RWPE2 (cell line): Measurements from ENCODE around the gene HOXA10.

Experiments
- ATAC-seq: fragments of 200-7000 bp; cut with Tn5 transposase; 3 replicates; pipeline ENCODE4 v1.9.1; 2021; ENCODE audit warnings: low read depth
- DNase-seq: peaks from one replicate; pipeline ENCODE4 v3.0.0-alpha.2; 2020; ENCODE audit warnings: low spot score
- H3K27ac ChIP-seq: fragments of 450-650 bp; 2 replicates; pipeline ENCODE4 v1.5.1; 2017; ENCODE audit warnings: mild to moderate bottlenecking; ENCODE audit not compliant: poor library complexity, severe bottlenecking
- H3K27me3 ChIP-seq: fragments of 250-450 bp; sonication (Bioruptor Pico); 2 replicates; pipeline ENCODE4 v1.5.1; 2021; ENCODE audit warnings: mild to moderate bottlenecking, moderate library complexity; ENCODE audit not compliant: insufficient read depth, poor library complexity, severe bottlenecking
- H3K36me3 ChIP-seq: fragments of 250-450 bp; sonication (Bioruptor Pico); 2 replicates; pipeline ENCODE4 v1.5.1; 2020; ENCODE audit warnings: low read depth, mild to moderate bottlenecking, moderate library complexity
- H3K4me1 ChIP-seq: fragments of 250-450 bp; sonication (Bioruptor Pico); 2 replicates; pipeline ENCODE4 v1.5.1; 2021; ENCODE audit warnings: mild to moderate bottlenecking, moderate library complexity; ENCODE audit not compliant: insufficient read depth, poor library complexity, severe bottlenecking
- H3K4me3 ChIP-seq: fragments of 250-450 bp; sonication (Bioruptor Pico); 2 replicates; pipeline ENCODE4 v1.5.1; 2021; ENCODE audit warnings: mild to moderate bottlenecking, moderate library complexity; ENCODE audit not compliant: severe bottlenecking
- H3K9me3 ChIP-seq: fragments of 250-450 bp; sonication (Bioruptor Pico); 2 replicates; pipeline ENCODE4 v1.5.1; 2021; ENCODE audit warnings: mild to moderate bottlenecking, moderate library complexity; ENCODE audit not compliant: severe bottlenecking
- CTCF ChIP-seq: fragments of 450-650 bp; IDR thresholded peaks from one replicate; pipeline ENCODE4 v1.5.1; 2017; ENCODE audit warnings: mild to moderate bottlenecking, moderate library complexity; ENCODE audit not compliant: poor library complexity, severe bottlenecking

HOXA10 gene

GRCh38 chr7:27160546-27161213, 13.4 kb downstream of the HOXA10 start:
- Histone ChIP-seq H3K4me1 (peaks cover 4% of the 10 kb centered on the region), H3K27ac (peak overlapping the region; percentile 93), H3K9me3 (no peaks in the 10 kb centered on the region), H3K27me3 (no peaks in the 10 kb centered on the region), H3K36me3 (peaks cover 18% of the 10 kb centered on the region), H3K4me3 (peak overlapping the region; percentile 44)
- peak; percentile 98 for TF ChIP-seq CTCF
- ATAC-seq (peak; percentile 11), DNase-seq (peak; percentile 87)

- Histone ChIP-seq H3K4me3 (peak overlapping the region; percentile 44), H3K36me3 (peaks cover 18% of the 10 kb centered on the region), H3K27me3 (no peaks in the 10 kb centered on the region), H3K4me1 (peaks cover 4% of the 10 kb centered on the region), H3K9me3 (no peaks in the 10 kb centered on the region), H3K27ac (peak overlapping the region; percentile 93)
- no peak for TF ChIP-seq CTCF
- peak; percentile 52 for DNase-seq
- ATAC-seq, result no peak; the same call in 2 of the 3 replicates
Observed at GRCh38 chr7:27160145-27160545, 14.0 kb downstream of the HOXA10 start.

- no peaks in the 10 kb centered on the region for H3K9me3 ChIP-seq
- H3K36me3 ChIP-seq, result peaks cover 18% of the 10 kb centered on the region
- ATAC-seq (no peak), DNase-seq (peak; percentile 40)
- H3K4me3 ChIP-seq, result peak overlapping the region; percentile 44
- TF ChIP-seq CTCF, result no peak
- H3K4me1 ChIP-seq, result peaks cover 8% of the 10 kb centered on the region
- H3K27me3 ChIP-seq, result no peaks in the 10 kb centered on the region
- peak overlapping the region; percentile 93 for H3K27ac ChIP-seq
Observed at GRCh38 chr7:27159266-27160144, 14.6 kb downstream of the HOXA10 start.

GRCh38 chr7:27158436-27159265, 15.5 kb downstream of the HOXA10 start:
- Histone ChIP-seq H3K9me3 (no peaks in the 10 kb centered on the region), H3K4me1 (peaks cover 8% of the 10 kb centered on the region), H3K4me3 (no peak overlapping the region), H3K27me3 (no peaks in the 10 kb centered on the region), H3K36me3 (peaks cover 13% of the 10 kb centered on the region), H3K27ac (no peak overlapping the region)
- ATAC-seq (no peak), DNase-seq (peak; percentile 59)
- no peak for TF ChIP-seq CTCF
